Ishikawa (cell line): ENCODE data around the gene GATB.

Source experiments
- CEBPB ChIP-seq: IDR thresholded peaks from 2 replicates; pipeline ENCODE4 v1.6.1; 2012
- CREB1 ChIP-seq: IDR thresholded peaks from 2 replicates; pipeline ENCODE4 v1.6.1; 2012; ENCODE audit warnings: low read depth
- EGR1 ChIP-seq: IDR thresholded peaks from 2 replicates; pipeline ENCODE4 v1.6.1; 2012
- EP300 ChIP-seq: IDR thresholded peaks from 2 replicates; pipeline ENCODE4 v1.6.1; 2012; ENCODE audit warnings: borderline replicate concordance
- FOXM1 ChIP-seq: IDR thresholded peaks from 2 replicates; pipeline ENCODE4 v1.6.1; 2012; ENCODE audit warnings: low read depth, borderline replicate concordance
- NFIC ChIP-seq: IDR thresholded peaks from 2 replicates; pipeline ENCODE4 v1.6.1; 2012
- RAD21 ChIP-seq: IDR thresholded peaks from 2 replicates; pipeline ENCODE4 v1.6.1; 2012; ENCODE audit warnings: low read depth
- TAF1 ChIP-seq: IDR thresholded peaks from 2 replicates; pipeline ENCODE4 v1.6.1; 2012; ENCODE audit warnings: low read depth, mild to moderate bottlenecking
- TCF12 ChIP-seq: IDR thresholded peaks from 2 replicates; pipeline ENCODE4 v1.6.1; 2012; ENCODE audit warnings: low read depth
- TEAD4 ChIP-seq: IDR thresholded peaks from 2 replicates; pipeline ENCODE4 v1.6.1; 2012
- YY1 ChIP-seq: IDR thresholded peaks from 2 replicates; pipeline ENCODE4 v1.6.1; 2012; ENCODE audit warnings: low read depth
- ZBTB7A ChIP-seq: IDR thresholded peaks from 2 replicates; pipeline ENCODE4 v1.6.1; 2012; ENCODE audit warnings: low read depth
- TF ChIP-seq, protein P1 (sequence below): IDR thresholded peaks from 2 replicates; pipeline ENCODE4 v1.6.1; 2012; ENCODE audit warnings: low read depth, mild to moderate bottlenecking
- TF ChIP-seq, protein P2 (sequence below): IDR thresholded peaks from 2 replicates; pipeline ENCODE4 v1.6.1; 2012
- TF ChIP-seq, protein P3 (sequence below): IDR thresholded peaks from 2 replicates; pipeline ENCODE4 v1.6.1; 2012

Gene GATB

DNA sequence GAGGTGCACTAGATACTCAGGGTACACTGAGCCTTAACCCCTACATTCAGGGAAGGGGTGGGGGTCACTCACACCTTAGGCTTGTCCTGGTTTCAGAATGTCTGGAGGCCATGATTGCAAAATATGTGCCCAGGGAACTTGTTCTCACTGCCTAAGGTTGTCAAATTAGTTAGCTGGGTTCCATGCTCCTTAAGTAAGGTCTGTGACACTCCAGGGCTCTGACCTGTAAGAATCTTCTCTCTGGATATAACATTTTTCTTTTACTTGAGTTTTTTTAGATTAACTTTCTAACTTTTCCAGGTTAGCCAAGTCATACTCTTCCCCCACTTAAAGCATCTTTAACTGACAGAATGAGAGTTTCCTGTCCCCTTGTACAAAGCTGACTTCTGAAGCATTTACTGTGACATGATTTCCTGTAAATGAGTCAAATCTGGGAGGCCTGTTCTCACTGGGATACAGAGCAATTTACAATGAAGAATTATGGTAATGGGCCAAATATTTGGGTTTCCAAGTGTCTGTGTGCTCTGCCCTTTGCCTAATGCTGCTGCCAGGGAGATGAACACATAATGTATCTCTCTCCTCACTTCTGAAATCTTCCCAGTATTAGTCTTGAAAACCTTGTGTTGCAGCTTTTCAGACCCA lies 101.7 kb downstream of the GATB start:
- TF ChIP-seq RAD21 (no peak), YY1 (no peak)
- TF ChIP-seq, protein P1, sequence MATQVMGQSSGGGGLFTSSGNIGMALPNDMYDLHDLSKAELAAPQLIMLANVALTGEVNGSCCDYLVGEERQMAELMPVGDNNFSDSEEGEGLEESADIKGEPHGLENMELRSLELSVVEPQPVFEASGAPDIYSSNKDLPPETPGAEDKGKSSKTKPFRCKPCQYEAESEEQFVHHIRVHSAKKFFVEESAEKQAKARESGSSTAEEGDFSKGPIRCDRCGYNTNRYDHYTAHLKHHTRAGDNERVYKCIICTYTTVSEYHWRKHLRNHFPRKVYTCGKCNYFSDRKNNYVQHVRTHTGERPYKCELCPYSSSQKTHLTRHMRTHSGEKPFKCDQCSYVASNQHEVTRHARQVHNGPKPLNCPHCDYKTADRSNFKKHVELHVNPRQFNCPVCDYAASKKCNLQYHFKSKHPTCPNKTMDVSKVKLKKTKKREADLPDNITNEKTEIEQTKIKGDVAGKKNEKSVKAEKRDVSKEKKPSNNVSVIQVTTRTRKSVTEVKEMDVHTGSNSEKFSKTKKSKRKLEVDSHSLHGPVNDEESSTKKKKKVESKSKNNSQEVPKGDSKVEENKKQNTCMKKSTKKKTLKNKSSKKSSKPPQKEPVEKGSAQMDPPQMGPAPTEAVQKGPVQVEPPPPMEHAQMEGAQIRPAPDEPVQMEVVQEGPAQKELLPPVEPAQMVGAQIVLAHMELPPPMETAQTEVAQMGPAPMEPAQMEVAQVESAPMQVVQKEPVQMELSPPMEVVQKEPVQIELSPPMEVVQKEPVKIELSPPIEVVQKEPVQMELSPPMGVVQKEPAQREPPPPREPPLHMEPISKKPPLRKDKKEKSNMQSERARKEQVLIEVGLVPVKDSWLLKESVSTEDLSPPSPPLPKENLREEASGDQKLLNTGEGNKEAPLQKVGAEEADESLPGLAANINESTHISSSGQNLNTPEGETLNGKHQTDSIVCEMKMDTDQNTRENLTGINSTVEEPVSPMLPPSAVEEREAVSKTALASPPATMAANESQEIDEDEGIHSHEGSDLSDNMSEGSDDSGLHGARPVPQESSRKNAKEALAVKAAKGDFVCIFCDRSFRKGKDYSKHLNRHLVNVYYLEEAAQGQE, result no peak

DNA sequence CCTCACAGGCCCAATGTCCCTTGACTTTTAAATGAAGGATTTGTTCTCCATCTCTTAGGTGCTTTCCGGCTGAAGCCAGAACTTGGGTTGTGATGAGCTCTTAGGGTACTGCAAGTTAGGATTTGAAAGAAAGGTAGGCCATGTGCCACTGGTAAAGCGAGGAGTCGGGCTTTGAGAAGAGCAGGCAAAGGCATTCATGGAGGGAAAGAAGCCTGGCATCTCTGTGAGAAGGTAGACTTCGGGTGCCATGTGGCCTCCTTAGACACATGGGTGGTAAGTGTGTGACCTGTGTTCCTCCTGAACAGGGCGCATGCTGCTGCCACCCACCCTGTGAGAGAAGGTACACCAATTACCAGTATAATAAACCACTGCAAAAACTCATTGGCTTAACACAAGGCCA lies 102.9 kb downstream of the GATB start:
- no peak for TF ChIP-seq RAD21
- no peak for TF ChIP-seq CREB1
- TF ChIP-seq TEAD4, result no peak
- TF ChIP-seq EP300, result no peak
- no peak for TF ChIP-seq TCF12
- no peak for TF ChIP-seq NFIC
- TF ChIP-seq, protein P2, sequence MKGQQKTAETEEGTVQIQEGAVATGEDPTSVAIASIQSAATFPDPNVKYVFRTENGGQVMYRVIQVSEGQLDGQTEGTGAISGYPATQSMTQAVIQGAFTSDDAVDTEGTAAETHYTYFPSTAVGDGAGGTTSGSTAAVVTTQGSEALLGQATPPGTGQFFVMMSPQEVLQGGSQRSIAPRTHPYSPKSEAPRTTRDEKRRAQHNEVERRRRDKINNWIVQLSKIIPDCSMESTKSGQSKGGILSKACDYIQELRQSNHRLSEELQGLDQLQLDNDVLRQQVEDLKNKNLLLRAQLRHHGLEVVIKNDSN, result no peak

DNA sequence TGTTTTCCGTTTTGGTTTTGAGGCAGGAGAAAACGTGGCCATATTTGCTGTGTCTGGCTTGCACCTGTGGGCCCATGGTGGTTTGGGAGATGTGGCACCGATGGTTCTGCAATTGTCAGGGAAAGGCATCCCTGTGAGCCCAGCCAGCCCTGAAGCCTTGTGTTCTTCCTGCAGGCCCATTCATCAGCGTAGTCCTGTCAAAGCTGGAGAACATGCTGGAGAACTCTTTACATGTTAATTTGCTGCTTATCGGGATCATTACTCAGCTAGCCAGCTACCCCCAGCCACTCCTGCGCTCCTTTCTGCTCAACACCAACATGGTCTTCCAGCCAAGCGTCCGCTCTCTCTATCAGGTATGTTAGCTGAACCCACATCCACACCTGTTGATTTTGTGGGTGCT lies 104.7 kb downstream of the GATB start:
- TF ChIP-seq TEAD4, result no peak
- TF ChIP-seq, protein P2, result no peak
- TF ChIP-seq, protein P3, sequence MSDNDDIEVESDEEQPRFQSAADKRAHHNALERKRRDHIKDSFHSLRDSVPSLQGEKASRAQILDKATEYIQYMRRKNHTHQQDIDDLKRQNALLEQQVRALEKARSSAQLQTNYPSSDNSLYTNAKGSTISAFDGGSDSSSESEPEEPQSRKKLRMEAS, result no peak
- TF ChIP-seq TCF12, result no peak
- no peak for TF ChIP-seq CREB1
- no peak for TF ChIP-seq EGR1

DNA sequence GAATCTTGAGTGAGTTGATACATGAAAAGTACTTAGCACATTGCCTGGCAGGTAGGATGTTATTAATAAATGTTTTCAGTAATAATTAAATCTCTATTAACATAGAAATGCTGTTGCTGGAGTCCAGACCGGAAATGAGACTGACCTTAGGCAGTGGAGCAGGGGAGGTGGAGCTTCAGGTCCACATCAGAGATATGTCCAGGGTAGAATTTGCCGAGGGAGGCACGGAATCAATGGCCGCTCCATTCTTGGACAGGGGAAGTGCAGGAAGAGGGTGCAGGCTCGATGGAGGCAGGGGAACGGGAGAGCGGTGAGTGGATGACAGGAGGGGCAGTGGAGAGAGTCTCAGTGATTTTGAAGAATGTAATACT lies 107.3 kb downstream of the GATB start:
- TF ChIP-seq ZBTB7A (no peak), TCF12 (no peak), NFIC (no peak), TEAD4 (no peak), YY1 (no peak), TAF1 (no peak), RAD21 (no peak), FOXM1 (no peak), EGR1 (no peak), CEBPB (no peak), CREB1 (no peak)
- TF ChIP-seq, protein P2, result no peak
- TF ChIP-seq, protein P1, result no peak
- TF ChIP-seq, protein P3, result no peak

DNA sequence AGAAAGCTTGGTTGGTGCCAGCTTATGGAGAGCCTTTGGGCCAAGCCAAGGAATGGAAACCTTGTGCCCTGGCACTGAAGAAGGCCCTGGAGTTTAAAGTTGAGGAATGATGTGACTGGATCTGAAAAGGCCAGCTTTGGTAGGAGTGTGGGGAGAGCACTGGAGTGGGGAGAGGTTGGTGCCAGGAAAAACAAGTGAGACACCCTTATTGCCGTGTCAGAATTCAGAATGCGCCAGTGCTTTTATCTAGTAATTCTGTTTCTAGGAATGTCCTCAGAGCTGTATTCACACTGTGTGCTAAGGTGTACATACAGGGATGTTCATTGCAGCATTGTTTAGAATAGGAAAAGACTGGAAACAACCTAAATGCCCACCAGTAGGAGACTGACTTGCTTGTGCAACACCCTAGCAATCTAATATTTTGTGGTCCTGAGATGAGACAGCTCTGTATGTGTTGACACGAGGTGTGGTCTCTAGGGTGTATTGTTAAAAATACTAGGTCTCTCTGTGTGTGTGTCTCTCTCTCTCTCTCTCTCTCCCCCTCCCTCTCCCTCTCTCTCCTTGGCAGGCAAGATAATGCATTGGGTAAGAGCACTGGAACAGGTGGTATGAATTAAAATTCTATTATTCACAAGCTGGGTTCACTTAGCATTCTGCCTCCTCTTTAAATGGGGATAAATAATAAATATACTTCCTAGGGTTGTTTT lies 107.8 kb downstream of the GATB start:
- no peak for TF ChIP-seq TCF12
- TF ChIP-seq, protein P2, result no peak
- TF ChIP-seq CREB1, result no peak
- no peak for TF ChIP-seq ZBTB7A
- TF ChIP-seq, protein P1, result no peak
- TF ChIP-seq RAD21, result no peak
- no peak for TF ChIP-seq EP300
- no peak for TF ChIP-seq FOXM1
- no peak for TF ChIP-seq NFIC
- TF ChIP-seq CEBPB, result no peak
- TF ChIP-seq, protein P3, result no peak
- TF ChIP-seq YY1, result no peak
- TF ChIP-seq TAF1, result no peak
